GM12874 (cell line): ENCODE results near the gene CDH22.

Source experiments
- CTCF ChIP-seq: IDR thresholded peaks from 2 replicates; pipeline ENCODE4 v1.5.1; 2011; ENCODE audit warnings: low read depth, mild to moderate bottlenecking, control low read depth, low read length, moderate library complexity; ENCODE audit not compliant: insufficient read depth

CDH22 gene

GRCh38 chr20:46137816-46138215 is 170.5 kb downstream of the CDH22 start:
- TF ChIP-seq CTCF: no peak

GRCh38 chr20:46135856-46136633 is 172.3 kb downstream of the CDH22 start:
- TF ChIP-seq CTCF: no peak

GRCh38 chr20:46134716-46135115 is 173.6 kb downstream of the CDH22 start:
- no peak for TF ChIP-seq CTCF

GRCh38 chr20:46133886-46134654 is 174.2 kb downstream of the CDH22 start:
- TF ChIP-seq CTCF: no peak

- TF ChIP-seq CTCF: peak; percentile 94
Measured at GRCh38 chr20:46132705-46133120, 175.6 kb downstream of the CDH22 start.

GRCh38 chr20:46131396-46131795 is 176.9 kb downstream of the CDH22 start:
- no peak for TF ChIP-seq CTCF

- TF ChIP-seq CTCF: no peak
Measured at GRCh38 chr20:46130534-46130933, 177.8 kb downstream of the CDH22 start.
